ENCODE data around the gene AKAP12.

The AKAP12 gene

GRCh38 chr6:151284012-151284411 lies 44.2 kb downstream of the AKAP12 start:
- DNase-seq, result no peak

DNA sequence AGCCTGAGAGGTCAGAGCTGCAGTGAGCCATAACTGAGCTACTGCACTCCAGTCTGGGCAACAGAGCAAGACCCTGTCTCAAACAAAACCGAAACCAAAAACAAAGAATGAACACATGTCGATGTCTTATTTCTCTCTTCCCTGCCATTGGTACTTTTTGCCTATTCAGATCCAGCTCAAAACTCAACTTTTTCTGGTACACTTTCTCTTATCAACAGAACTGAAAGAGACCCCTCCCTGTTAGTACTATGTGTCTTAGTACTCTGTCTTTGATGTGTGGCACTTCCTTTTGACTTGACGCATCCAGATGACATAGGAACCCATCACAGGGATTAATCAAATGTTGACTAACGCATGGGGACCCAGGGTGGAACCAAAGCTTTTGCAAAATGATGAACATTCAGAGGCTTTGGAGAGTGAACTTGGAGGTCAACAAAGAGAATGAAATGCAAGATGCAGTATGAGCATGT lies 44.8 kb downstream of the AKAP12 start:
- DNase-seq, result no peak

DNA sequence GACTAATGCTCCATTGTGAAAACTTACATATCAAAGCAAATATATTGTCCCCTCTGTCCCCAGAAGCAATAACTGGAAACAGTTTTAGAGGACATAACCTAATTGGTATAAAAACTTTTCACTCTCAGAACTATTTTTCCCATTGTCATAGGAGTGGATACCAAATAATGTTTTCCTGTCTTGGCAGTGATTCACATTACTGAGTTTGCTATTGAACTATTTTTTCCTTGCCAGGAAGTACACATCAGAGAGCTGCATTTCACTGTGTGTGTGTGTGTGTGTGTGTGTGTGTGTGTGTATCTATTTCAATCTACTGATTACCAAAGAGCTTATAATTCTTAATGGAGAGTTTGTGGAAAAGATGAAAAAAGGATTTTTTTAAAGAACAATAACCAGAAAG lies 45.4 kb downstream of the AKAP12 start:
- no peak for DNase-seq

DNA sequence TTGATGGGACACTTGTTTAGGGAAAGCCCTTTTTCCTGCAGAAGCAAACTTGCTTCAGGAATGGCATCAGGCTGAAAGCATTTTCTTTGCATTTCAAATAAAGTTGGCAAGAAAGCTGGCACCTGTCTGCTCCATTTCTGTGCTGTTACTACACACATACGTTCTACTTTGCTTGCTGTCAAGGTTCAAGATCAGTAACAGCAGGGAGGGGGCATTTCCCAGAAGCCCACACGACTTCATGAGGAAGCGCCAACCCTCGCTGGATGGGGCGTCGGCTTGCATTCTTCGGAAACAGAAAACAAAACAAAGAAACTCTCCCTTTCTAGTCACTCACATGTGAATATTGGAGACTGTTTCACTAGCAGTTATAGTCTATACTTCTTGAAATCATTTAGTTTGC lies 46.4 kb downstream of the AKAP12 start:
- no peak for DNase-seq

GRCh38 chr6:151288712-151289398 lies 49.1 kb downstream of the AKAP12 start:
- no peak for DNase-seq

GRCh38 chr6:151289399-151290007 lies 49.7 kb downstream of the AKAP12 start:
- DNase-seq, result no peak

DNA sequence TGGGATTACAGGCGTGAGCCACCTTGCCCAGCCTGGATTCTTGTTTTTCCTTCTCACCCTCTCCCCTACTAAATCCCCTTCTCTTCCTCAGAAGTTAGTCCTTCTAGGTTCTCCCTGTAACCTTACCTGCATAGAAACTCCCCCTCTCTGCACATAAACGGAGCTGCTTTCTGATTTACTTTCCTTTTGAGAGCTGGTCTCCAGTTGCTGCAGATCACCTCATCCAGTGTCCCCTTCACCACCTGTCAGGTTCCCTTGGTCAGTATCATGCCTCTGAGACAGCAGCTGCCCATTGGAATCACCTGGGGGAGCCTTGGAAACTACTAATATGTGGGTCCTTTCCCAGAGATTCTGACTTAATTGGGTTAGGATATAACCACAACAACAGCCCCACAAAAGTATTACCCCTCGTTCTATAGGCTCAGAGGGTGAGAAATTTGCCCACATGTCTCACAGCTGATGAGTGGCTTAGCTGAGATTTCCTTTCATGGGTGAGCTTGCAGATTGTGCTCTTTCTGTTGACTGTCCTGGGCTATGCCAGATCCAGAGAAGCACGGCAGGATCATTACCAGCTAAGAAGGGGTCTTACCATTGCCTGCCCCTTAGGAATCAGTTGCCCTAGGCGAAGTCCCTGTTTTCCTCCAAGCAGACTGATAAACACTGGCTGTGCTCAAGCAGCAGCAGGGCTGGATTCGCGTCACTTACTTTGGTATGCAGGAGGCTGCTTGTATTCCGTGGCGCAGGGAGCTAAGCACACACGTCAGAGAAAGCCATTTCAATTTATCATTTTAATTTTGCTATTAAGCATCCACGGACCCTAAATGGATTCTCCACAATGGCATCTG lies 51.3 kb downstream of the AKAP12 start:
- DNase-seq, result no peak

GRCh38 chr6:151291722-151292059 lies 51.9 kb downstream of the AKAP12 start:
- no peak for DNase-seq

DNA sequence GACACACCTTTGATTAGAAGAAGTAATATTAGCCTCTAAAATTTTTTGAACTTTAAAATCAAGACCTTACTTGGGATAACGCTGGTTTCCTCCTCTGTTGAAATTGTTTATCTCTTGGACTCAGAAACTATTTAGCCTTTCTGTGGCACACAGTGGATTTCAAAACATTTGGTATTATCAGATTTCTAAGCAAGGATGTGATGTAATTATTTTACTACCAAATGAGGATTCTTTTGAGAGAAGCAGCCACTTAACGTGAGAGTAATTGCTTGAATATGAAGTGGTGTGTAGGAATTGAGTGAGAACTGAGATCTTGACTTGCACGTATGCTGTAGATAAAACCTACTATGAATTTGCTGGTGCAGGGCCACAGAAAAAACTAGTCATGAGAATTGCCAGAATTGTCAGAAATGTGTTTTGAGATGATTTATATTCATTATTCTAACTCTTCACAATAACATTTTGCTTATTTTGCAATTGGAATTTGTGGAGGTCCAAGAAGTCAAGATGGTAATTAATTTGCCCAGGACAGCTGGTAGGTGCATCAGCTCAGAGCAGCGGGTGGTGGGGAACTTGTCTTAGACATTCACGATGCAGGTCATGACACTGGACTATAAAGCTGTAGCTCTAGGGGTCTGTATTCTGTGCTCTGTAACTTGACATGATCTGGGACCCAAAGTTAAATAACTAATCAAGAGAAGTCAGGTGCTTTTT lies 53.4 kb downstream of the AKAP12 start:
- no peak for DNase-seq

GRCh38 chr6:151293688-151294016 lies 53.9 kb downstream of the AKAP12 start:
- no peak for DNase-seq

DNA sequence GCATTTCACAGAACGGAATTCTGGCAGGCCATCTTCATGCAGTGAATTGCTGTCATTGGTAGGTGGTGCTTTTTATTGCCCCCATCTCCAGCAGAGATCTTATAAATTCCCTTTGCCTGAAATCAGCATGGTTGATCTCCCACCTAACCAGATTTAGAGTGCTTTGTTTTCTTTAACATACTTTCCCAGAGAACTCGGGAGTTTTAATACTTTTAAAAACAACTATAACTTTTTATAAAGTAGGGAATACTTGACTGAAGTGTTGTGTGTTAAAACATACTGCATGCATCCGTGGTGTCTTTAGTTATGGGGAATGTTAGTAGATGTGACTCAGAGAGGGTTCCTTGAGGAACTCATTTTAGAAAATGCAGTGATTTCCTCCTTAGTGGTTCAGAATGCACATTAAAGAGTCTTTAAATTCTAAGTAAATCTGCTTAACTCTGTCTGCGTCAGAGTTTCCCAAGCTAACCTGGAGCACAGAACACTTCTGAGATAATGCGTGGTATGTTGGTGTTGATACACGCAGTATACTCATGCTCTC lies 54.9 kb downstream of the AKAP12 start:
- no peak for DNase-seq

DNA sequence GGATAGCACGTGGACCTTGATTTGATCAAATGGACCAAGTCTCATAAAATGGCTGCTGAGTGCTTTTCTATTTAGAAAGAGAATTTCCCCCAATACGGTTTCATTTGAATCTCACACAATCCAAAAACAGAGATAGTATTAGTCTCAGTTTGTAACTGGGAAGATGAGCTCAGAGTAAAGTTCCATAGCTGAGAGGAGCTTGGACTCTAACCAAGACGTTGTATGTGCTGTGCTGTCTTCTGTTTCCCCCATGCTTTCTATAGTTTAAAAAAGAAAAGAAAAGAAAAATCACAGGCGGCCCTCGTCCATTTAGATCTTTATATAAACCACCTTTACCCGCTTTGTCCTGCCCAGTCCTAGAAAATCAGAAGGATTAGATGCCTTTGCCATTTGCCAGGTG lies 58.1 kb downstream of the AKAP12 start:
- DNase-seq, result no peak

GRCh38 chr6:151299011-151299410 lies 59.2 kb downstream of the AKAP12 start:
- no peak for DNase-seq

DNA sequence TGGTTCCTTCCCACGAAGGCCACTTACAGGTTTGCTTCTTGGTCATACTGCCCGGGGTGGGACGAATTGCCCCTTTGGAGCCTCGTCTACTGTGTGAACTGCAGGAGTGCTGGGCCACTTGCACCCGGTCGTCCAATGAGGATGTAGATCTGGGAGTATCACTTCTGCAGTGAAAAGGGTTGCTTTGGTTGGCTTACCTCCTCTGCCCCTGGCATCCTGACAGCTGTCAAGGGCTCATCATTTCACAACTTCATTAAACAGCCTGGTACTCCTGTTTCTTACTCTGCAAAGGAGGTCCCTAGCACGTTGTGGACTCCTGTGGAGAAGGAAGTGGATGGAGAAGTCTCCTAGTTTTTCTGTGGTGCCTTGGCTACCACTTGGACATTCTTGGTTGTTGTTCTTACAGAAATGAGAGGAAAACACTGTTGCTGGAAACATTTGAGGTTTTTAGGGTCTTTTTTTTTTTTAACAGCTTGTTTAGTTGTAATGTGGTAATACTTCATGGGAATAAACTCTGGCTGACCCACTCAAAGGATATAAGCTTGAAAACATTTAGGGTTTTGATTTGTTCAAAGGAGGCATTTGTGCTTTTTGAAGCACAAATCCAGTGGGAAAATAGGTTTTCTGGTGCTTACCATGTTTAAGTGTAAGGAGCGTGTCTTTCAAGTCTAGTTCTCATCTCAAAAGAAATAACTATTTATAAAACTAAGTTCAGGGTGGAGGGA lies 60.7 kb downstream of the AKAP12 start:
- no peak for DNase-seq

DNA sequence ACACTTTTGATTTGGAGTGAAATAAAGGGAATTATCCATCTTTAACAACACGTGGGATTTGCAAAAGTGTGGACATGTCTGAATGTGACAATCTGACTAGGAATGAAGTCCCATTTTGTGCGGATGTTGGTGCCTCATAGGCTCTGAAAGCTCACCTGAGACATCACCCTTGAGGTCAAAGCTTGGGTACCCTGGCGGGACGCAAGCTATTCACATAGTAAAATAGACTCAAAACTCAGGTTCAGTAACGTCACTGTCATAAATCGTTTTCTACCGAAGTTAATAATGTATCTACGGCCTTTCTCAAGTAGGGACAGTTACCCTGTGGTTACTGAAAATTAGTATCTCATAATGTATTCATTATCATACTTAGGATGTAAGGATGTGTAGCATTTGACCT lies 61.8 kb downstream of the AKAP12 start:
- no peak for DNase-seq

DNA sequence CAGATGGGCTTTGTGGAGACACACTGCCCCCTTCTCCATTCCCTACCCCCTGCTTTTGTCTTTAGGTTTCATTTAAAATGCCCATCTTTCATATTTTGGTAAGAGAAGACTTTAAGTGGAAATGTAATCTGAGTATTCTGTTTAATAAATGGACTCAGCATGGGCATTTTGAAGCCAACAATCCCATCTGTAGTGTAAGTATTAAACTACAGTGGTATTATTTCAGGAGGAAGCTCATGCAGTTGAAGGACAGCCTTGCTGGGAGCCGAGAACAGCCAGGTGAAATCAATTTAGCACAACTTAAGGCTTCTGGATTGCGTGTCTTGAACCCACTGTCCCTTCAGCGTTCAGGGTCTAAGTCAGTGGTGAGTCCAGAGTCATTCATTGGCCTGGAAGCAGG lies 63.5 kb downstream of the AKAP12 start:
- DNase-seq, result no peak

DNA sequence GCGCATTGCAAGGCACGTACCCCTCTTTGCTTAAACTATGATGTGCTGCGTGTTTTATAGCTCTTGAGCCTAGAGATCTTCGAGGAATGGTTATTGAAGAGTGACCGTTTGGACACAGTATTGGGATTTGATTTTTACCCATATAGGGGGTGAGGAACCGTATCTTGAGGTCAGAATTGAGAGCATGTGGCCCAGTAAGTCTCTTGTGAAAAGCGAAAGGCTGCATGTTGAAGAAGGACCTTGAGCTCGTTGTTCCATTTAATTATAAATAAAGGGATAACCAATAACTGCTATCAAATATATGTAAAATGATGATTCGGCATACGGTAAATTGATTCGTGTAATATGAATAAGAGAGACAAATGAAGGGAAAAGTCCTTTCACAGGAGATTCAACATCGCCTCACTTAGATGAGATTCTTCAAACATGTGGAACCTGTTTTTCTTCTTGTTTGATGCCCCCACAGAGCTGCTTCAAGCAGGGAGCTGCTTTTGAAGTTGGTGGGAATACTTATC lies 66.6 kb downstream of the AKAP12 start:
- no peak for DNase-seq

DNA sequence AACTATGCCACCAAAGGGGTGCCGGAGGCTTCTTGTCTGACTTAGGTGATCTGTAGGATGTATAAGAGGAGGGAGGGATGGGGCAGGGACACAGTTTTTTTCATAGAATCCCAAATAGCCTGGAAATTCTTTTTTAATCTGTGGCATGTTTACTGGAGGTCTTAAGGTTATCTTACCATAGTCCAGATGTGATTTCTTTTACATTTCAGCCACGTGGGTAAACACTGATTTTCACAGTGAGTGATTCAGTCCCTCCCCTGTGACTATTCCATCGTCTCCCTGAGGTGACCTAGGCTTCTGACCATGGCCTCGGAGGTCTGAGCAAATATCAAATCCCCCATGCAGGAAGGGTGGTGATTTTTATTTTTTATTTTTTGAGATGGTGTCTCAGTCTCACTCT lies 67.7 kb downstream of the AKAP12 start:
- no peak for DNase-seq

DNA sequence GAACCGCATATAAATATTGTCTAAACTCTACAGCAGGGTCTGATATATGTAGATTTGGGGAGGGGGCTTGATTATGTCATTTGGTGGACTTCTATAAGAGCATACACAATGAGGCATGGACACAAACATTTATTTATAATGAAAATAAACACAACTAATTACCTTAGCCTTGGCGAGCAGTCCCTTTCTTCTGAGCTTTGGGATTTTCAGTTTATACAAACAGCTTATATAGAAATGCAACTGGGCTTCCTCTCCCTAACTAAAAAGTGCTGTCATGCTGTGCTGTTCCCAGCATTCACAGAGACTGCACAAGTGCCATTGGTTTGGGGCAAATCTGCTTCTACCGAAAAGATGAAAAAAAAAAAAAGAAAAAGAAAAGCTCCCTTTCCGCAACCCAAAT lies 69.9 kb downstream of the AKAP12 start:
- no peak for DNase-seq

DNA sequence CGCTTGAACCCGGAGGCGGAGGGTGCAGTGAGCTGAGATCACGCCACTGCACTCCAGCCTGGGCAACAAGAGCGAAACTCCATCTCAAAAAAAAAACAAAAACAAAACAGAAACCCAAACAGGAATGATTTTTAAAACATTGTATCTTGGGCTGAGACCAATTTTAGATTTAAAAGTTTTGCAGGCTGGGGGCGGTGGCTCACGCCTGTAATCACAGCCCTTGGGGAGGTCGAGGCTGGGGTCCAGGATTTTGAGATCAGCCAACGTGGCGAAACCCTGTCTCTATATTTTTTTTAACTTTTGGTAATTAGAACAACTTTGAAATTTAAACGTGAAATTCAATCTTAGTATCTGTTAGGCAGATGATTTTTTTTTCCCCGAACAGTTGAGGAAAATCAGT lies 70.5 kb downstream of the AKAP12 start:
- no peak for DNase-seq

GRCh38 chr6:151310852-151311767 lies 71.3 kb downstream of the AKAP12 start:
- DNase-seq, result no peak

Data from SHP77 treated with DMSO at 0.1 percent for 48 hours (cell line).